SKM-1 treated with dmso at 0.1 percent for 144 hours (cell line): ENCODE measurements around the gene ADAMTS6.

Experiments
- DNase-seq: peaks from one replicate; lab custom pipeline; 2025; ENCODE audit not compliant: unreplicated experiment; lab: John Stamatoyannopoulos, UW

ADAMTS6 gene

GRCh38 chr5:65151614-65152013, 330.1 kb downstream of the ADAMTS6 start:
- DNase-seq: no peak

DNA sequence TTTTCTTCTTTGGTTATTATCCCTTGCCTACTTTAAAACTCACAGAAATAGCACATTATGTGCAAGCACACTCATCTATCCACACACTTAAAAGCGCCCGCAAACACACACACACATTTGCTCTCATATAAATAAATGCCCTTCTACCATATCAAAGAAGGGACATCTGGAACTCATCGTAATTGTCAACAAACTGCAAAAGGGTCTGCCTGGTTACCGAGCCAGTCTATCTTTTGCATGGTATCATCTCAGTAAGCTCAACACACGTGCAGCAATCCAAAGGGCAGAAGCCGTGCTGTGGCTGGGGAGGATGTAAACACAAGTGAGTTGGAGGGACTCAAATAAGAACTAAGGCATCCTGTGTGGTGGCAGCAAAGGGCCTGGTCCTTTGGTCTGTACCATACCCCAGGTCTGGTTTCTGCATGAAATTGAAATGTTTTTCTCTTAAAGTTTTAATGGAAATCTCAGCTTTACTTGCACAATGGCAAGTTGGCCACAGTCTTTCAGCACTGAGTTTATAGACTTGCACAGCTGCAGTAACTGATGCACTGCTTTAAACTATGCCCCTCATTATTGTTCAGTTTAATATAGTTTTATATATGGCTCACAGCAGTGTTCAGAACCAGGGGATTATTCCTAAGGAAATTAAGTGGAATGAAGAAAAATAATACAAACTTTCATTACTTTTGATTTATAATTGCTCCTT, 331.0 kb downstream of the ADAMTS6 start:
- no peak for DNase-seq

- no peak for DNase-seq
Observed at GRCh38 chr5:65149827-65150226, 331.9 kb downstream of the ADAMTS6 start.

- no peak for DNase-seq
Observed at GRCh38 chr5:65144136-65144871, 337.4 kb downstream of the ADAMTS6 start.

DNA sequence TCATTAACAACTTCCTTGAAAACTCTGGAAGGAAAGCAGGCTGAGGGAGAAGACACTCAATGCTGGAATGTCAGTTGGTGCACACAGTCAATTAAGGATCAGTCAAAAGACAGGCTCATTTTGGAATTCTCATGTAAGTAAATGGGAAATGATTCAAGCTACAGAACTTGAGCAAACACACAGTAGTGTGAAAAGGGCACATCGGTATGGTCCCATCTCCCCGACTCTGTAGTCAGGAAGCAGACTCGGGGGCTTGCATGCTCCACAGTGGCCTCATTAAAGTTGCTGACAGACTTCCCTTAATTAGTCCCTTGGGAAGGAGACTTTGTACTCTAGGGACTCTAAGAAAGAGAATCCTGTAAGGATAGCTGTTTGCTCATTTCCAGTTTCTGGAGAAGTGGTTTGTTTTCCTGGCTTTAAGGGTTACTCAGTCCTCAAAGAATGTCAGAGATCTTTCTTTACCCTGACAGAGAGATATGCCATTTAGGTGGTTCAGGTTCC, 339.2 kb downstream of the ADAMTS6 start:
- no peak for DNase-seq

DNA sequence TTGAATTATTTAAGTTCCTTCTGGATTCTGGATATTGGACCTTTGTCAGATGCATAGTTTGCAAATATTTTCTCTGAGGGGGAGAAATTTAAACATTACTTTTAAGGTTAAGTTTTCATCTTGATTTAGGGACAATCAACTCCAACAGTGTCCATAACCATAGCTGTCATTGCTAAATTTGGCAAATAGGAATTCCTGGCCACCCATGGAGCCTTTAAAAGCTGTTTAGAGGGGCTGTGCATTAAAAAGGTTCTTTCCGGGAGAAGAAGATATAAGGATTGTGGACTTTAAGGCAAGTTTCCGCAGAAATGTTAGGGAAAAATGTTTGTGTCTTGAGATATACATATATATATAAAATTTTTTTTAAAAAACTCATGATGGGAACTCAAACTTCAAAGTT, 339.7 kb downstream of the ADAMTS6 start:
- no peak for DNase-seq

DNA sequence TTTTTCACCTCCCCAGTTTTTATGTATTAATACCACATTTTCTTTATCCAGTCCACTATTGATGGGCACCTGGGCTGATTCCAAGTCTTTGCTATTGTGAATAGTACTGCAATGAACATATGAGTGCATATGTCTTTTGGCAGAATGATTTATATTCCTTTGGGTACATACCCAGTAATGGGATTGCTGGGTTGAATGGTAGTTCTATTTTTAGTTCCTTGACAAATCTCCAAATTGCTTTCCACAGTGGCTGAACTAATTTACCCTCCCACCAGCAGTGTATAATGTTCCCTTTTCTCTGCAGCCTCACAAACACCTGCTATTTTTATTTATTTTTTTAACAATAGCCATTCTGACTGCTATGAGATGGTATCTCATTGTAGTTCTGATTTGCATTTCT, 340.2 kb downstream of the ADAMTS6 start:
- no peak for DNase-seq

GRCh38 chr5:65137631-65138030, 344.1 kb downstream of the ADAMTS6 start:
- DNase-seq: no peak

DNA sequence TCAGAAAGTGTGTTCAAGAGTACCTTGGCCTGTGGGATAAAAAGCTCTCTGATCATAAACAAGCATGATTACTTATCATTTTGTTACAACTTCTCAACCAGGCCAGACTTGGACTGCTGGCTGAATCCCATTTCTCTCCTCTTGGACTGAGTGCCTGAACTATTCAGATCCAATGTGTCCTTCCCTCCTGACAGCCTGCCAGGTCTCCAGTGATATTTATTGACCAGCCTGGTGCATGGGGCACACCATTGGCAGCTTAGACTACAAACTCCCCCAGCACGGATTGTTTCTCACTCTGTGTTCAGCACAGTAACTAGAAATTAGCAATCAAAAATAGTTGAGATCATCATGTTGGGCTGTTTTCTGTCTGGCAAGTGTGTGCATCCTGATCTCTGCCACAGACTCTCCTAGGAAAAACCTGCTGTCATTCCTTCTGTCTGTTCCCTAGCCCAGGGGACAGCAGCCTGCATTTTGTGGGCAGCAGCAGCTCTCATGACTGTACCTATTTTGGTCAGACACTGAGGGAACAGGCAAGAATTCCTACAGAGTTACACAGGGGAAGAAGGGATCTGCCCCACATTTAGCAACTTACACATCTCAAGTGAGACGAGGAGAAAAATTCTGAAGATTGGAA, 348.1 kb downstream of the ADAMTS6 start:
- no peak for DNase-seq

- no peak for DNase-seq
Observed at GRCh38 chr5:65132386-65132785, 349.3 kb downstream of the ADAMTS6 start.

DNA sequence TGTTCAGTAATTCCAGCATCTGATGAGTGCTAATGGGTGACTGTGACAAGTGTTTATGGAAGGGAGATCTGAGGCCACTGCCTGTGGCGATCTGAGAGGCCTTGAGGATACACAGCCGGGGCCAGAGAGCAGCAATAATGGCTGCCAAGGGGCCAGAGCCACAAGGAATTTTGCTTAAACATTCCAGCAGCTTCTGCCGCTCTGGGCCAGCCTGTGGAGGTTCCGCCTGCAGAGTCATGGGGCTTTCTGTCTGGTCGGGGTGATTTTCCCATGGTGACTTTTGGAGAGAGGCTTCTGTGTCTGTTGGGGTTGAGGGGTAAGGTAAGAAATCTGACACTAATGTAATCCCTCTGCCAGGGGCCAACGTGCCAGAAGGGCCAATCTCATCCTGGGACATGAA, 353.5 kb downstream of the ADAMTS6 start:
- DNase-seq: no peak

- no peak for DNase-seq
Observed at GRCh38 chr5:65127161-65127901, 354.4 kb downstream of the ADAMTS6 start.

- DNase-seq: no peak
Observed at GRCh38 chr5:65126542-65127069, 355.1 kb downstream of the ADAMTS6 start.

GRCh38 chr5:65125591-65126541, 355.9 kb downstream of the ADAMTS6 start:
- no peak for DNase-seq

DNA sequence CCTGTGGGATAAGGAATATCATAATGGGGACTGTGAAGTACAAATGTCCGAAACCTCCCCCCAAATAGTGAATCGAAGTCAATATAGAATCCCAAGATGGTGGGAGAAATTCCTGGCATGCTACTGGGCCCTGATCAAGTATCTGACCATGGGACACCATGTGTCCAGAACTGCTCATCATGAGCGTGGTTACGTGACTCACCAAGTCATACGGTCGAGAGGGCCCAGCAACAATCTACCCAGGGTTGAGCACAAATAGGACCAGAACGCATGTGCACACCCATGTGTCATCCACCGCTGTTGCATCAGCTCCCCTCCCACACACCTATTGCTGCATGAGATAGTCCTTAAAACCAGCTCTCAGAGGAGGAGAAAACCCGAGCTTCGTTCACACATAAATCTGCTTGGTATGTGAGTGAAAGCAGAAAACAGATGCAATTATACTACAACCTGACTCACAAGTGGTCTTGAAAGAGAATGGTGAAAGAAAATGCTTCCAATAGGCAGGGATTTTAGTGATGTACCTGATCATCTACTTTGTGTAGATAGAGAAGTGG, 359.8 kb downstream of the ADAMTS6 start:
- no peak for DNase-seq

DNA sequence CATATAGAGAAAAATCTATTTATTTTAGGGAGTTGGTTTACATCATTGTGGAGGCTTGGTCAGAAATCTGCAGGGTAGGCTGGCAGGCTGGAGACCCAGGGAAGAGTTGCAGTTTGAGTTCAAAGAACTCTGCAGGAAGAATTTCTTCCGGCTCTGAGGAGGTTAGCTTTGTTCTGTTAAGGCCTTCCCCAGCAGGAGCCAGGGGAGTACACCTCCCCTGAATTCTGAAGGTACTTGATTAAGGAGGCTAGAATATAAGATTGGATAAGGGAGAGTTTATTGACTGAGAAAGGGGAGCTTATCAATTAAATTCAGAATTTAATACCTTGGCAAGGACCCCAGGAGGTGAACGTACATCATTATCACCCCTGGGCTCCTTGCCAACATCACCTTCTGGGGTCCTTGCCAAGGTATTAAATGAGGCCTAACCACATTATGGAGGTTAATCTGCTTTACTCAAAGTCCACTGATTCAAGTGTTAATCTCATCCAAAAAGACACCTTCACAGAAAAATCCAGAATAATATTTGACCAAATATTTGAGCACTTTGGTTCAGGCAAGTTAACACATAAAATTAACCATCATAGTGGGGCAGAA, 361.3 kb downstream of the ADAMTS6 start:
- no peak for DNase-seq

GRCh38 chr5:65117525-65117924, 364.2 kb downstream of the ADAMTS6 start:
- no peak for DNase-seq

GRCh38 chr5:65113771-65114170, 367.9 kb downstream of the ADAMTS6 start:
- no peak for DNase-seq

DNA sequence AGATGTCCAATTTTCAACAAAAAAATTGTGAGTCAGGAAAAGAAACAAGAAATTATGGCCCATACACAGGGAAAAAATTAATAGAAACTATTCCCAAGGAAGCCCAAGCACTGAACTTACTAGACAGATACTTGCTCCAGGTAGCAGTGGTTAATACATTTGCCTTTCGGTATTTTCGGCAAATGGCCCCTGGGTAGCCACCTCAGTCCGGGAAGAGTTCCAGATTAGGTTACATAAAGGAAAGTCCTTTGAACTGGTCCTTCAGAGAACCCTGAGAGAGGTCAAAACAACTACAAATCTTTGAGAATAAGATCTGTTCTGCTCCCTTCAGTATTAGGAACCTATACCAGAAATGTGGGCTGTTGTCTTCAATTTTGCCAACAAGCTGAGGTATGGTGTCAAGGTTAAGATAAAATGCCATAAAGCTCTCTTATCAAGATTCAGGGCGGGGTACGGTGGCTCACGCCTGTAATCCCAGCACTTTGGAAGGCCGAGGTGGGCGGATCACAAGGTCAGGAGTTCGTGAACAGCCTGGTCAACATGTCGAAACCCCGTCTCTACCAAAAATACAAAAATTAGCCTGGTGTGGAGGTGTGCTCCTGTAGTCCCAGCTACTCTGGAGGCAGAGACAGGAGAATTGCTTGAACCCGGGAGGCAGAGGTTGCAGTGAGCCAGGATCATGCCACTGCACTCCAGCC, 369.6 kb downstream of the ADAMTS6 start:
- DNase-seq: no peak
